GM12873 (cell line): ENCODE results near the gene MAP4K4.

Experiments used
- TF ChIP-seq, protein P1 (sequence below): IDR thresholded peaks from 2 replicates; pipeline ENCODE4 v1.5.1; 2012; ENCODE audit warnings: low read depth, mild to moderate bottlenecking, moderate library complexity, low read length, control low read depth; ENCODE audit not compliant: insufficient read depth; ENCODE audit errors: missing control alignments

MAP4K4 gene

DNA sequence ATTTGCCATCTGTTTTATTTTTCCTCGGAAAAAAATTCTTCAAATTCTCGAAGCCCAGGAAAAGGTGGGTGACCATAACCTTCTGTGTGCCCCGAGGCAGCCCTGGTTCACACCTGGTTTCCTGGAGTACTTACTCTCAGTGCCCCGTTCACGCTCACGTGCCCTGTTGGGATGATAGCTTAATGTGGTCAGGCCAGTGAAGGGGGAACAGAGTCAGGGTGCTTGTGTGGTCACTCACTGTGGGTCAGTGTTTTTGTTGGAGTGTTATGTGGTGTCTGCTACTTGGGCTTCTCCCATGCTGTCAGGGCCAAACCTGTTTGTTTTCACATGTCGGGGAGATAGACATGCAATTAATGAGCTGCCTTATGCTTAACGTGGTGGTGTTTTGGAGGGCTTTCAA lies 78.1 kb downstream of the MAP4K4 start:
- TF ChIP-seq, protein P1, sequence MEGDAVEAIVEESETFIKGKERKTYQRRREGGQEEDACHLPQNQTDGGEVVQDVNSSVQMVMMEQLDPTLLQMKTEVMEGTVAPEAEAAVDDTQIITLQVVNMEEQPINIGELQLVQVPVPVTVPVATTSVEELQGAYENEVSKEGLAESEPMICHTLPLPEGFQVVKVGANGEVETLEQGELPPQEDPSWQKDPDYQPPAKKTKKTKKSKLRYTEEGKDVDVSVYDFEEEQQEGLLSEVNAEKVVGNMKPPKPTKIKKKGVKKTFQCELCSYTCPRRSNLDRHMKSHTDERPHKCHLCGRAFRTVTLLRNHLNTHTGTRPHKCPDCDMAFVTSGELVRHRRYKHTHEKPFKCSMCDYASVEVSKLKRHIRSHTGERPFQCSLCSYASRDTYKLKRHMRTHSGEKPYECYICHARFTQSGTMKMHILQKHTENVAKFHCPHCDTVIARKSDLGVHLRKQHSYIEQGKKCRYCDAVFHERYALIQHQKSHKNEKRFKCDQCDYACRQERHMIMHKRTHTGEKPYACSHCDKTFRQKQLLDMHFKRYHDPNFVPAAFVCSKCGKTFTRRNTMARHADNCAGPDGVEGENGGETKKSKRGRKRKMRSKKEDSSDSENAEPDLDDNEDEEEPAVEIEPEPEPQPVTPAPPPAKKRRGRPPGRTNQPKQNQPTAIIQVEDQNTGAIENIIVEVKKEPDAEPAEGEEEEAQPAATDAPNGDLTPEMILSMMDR, result no peak

DNA sequence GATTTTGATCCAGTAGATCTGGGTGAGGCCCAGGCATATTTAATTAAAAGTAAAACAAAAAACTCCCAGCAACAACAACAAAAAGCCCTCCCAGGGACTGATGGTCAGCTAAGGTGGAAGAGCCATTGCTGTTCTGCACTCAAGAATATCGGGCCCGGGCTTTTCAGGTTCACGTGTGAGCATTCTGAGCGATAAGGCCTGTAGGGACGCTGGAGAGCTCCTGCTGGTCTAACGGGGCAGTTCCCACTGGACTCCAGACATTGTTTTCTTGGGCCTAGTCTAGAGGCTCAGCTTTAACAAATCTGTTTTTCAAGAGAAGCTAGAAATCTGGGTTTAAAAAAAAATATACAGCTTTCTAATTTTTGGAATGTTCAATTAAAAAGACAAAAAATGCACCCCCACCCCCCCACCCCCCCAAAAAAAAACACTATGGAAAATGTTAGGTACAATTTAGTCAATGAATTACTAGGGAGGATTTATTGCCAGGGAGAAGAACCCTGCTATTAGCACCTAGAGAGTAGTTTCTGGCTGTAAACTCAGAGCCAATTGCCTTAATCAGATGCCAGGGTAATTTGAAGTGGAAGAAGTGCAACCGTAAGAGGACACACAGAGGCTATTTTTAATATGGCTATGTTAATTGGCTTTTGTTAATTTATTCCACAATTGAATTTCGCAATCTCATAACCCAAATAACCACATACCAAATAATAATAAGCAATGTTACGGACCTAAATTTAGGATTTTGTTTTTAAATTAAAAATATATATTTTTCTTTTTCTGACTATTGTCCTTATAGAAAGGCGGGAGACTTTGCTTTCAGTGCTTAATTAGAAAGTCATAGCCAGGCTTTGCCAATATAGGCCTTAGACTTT lies 78.9 kb downstream of the MAP4K4 start:
- TF ChIP-seq, protein P1, result no peak

DNA sequence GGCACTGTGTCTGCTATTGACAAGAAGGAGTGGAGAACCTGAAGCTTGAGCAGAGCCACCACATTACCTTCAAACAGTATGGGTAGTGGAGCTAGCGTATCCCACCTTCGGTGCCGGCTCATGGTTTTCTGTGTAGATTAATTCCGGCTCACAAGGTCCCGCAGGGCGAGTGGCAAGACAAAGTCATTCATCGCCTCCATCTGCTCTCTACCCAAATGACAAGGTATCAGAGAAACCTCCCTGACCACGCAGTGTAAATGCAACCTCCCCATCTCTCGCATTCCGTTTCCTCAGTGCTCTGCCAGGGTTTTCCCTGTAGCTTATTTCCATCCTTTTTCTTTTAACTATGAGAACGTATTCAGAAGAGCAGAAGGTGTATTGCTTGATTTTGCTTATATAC lies 79.8 kb downstream of the MAP4K4 start:
- TF ChIP-seq, protein P1, result no peak

DNA sequence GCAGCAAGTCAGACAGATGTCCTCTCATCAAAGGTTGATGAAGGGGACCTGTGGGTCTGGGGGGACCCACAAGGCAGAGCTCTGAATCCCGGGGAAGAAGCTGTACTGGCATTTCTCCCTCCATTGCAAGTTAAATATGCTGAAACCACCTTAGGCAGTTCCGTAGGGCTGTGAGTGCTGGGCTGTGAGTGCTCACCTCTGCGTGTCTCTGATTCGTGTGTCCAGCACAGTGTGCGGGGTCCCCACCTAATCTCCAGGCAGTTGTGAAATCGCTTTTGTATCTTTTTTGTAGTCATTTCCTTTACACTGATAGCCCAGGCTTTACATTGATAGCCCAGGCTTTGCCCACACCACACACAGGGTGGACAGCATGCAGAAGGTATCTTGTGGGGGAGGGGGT lies 80.6 kb downstream of the MAP4K4 start:
- TF ChIP-seq, protein P1, result no peak

DNA sequence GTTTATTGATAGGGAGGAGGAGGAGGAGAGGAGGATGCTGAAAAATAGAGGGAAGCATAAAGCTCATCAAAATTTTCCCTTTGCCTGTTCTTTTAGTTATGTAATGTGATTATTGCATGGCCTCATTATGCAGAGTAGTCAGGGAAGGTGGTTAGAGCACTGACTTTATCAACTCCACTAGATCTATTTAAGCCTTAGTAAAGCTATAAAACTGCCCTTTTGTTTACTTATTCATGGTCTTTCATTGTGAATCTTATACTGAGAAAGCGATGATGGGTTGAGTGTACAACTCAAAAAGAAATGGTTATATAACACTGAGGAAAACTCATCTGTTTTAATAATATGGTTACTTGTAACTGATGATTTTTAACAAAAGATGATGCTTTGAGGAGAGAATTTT lies 81.7 kb downstream of the MAP4K4 start:
- TF ChIP-seq, protein P1, result no peak

DNA sequence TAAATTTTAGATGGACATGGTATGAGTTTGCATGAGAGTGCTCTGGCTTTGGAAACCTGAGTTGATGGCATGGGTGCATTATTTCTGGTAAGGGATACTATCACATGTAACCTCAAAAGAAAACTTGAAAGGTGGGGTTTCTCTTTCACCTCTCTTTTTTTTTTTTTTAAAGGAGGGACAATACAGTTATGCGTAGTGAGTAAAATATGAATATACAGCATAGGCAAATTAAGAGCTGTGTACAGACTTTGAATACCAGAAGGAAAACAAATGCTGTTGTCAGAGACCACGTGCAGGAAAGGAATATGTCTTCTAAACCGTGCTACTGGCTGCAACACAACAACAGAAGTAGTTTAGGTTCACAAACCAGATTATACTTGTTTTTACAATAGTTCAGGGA lies 82.1 kb downstream of the MAP4K4 start:
- TF ChIP-seq, protein P1, result no peak

DNA sequence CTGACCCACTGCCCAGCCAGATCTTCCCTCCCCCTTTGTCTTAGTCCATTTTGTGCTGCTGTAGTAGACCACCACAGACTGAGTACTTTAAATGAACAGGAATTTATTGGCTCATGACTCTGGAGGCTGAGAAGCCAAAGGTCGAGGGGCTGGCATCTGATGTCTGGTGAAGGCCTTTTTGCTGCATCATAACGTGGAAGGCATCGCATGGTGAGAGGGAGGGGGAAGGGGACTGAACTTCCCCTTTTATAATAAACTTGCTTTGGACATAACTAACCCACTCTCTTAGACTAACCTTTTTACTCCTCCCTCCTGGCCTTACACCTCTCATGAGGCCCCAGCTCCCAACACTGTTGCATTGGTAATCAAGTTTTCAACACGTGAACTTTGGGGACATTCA lies 83.8 kb downstream of the MAP4K4 start:
- TF ChIP-seq, protein P1, result no peak
